HCT116 (cell line): Measurements from ENCODE around the gene KIF5C. TPM values are rescaled to one million over a fixed set of nuclear protein-coding genes. Genes with fewer than 3 reads are reported as not detected.

Experiments used
- ATAC-seq: fragments of 200-7000 bp; cut with Tn5 transposase; 2 replicates; pipeline ENCODE4 v1.9.1; 2020; ENCODE audit warnings: mild to moderate bottlenecking, moderate library complexity
- BruUV-seq: library from RNA; stranded (reverse); fragments of 400-500 nt; replicated peaks from 2 replicates; lab custom pipeline; 2021; lab: Mats Ljungman, UMichigan
- CTCF ChIA-PET: fragments of 300-600 bp; sonication (Branson Sonifier 250); formaldehyde crosslinking; loops from one replicate; lab custom pipeline; 2021; ENCODE audit warnings: antibody characterized with exemption; lab: Charles Lee
- POLR2A ChIA-PET: fragments of 300-600, 350-600 bp; sonication (Branson Sonifier 250); formaldehyde crosslinking; loops from one replicate; lab custom pipeline; 2021; ENCODE audit warnings: antibody characterized with exemption; lab: Charles Lee
- RAD21 ChIA-PET, 2 experiments: fragments of 300-600 bp; sonication (Branson Sonifier 250); formaldehyde crosslinking; loops; one replicate each; lab custom pipeline; 2023; ENCODE audit warnings: low total read pairs in 2 of 2; ENCODE audit not compliant: uncharacterized antibody in 2 of 2, unreplicated experiment in 2 of 2, low non-redundant PET in 1 of 2; lab: Charles Lee
- DNase-seq: peaks from one replicate; pipeline ENCODE4 v3.0.0-alpha.2; 2010; ENCODE audit warnings: low read depth, low spot score
- H2AFZ ChIP-seq: fragments of 200-600 bp; shearing (Covaris generic), sonication (generic); 2 replicates; pipeline ENCODE4 v1.6.1; 2017; ENCODE audit warnings: low read depth, mixed run types, mixed read lengths, antibody characterized with exemption, low read length; ENCODE audit not compliant: poor library complexity, severe bottlenecking
- H3K27ac ChIP-seq: 2 replicates; pipeline ENCODE4 v1.5.1; 2012; ENCODE audit warnings: low read depth, low read length
- H3K27me3 ChIP-seq: fragments of 200-600 bp; sonication (generic); 2 replicates; pipeline ENCODE4 v1.6.1; 2016; ENCODE audit warnings: mixed run types, low read length, mixed read lengths; ENCODE audit not compliant: insufficient read depth
- H3K36me3 ChIP-seq, 2 experiments: fragments of 200-500 bp in 1 of 2; fragments of 200-600 bp in 1 of 2; sonication (Bioruptor generic) in 1 of 2; sonication (generic) in 1 of 2; 2 replicates each; pipeline versions ENCODE4 v1.5.1 to v1.6.1; 2014 to 2016; ENCODE audit warnings: low read length in 2 of 2, inconsistent platforms in 1 of 2, mixed read lengths in 1 of 2, mixed run types in 1 of 2; ENCODE audit not compliant: insufficient read depth in 2 of 2, control insufficient read depth in 1 of 2
- H3K4me1 ChIP-seq, 2 experiments: fragments of 200-600 bp in 1 of 2; sonication (generic) in 1 of 2; 2 replicates each; pipeline versions ENCODE4 v1.5.1 to v1.6.1; 2012 to 2017; ENCODE audit warnings: low read length in 2 of 2, inconsistent platforms in 1 of 2, mild to moderate bottlenecking in 1 of 2, mixed read lengths in 1 of 2, mixed run types in 1 of 2, moderate library complexity in 1 of 2; ENCODE audit not compliant: insufficient read depth in 2 of 2, control insufficient read depth in 1 of 2
- H3K4me2 ChIP-seq: fragments of 200-600 bp; sonication (generic); 2 replicates; pipeline ENCODE4 v1.6.1; 2017; ENCODE audit warnings: mixed run types, low read length, mixed read lengths
- H3K4me3 ChIP-seq, 2 experiments: fragments of 200-600 bp in 1 of 2; sonication (generic) in 1 of 2; replicated peaks in 1 of 2; 2 replicates each; pipeline ENCODE4 v1.5.1; 2011 to 2016; ENCODE audit warnings: low read length in 2 of 2, control low read depth in 1 of 2, low read depth in 1 of 2, mild to moderate bottlenecking in 1 of 2, mixed read lengths in 1 of 2, mixed run types in 1 of 2
- H3K79me2 ChIP-seq: fragments of 200-600 bp; sonication (generic); 2 replicates; pipeline ENCODE4 v1.6.1; 2017; ENCODE audit warnings: mild to moderate bottlenecking, mixed run types, low read length, moderate library complexity, mixed read lengths; ENCODE audit not compliant: insufficient read depth
- H3K9ac ChIP-seq: fragments of 200-600 bp; sonication (generic); 2 replicates; pipeline ENCODE4 v1.6.1; 2016; ENCODE audit warnings: low read length, mixed read lengths
- H3K9me2 ChIP-seq: fragments of 200-600 bp; sonication (generic), shearing (Covaris generic); 2 replicates; pipeline ENCODE4 v1.6.1; 2017; ENCODE audit warnings: mixed run types, mild to moderate bottlenecking, moderate library complexity; ENCODE audit not compliant: insufficient read depth
- H3K9me3 ChIP-seq, 2 experiments: fragments of 200-500 bp in 1 of 2; fragments of 200-600 bp in 1 of 2; sonication (Bioruptor generic) in 1 of 2; sonication (generic) in 1 of 2; 2 replicates each; pipeline ENCODE4 v1.6.1; 2014 to 2017; ENCODE audit warnings: low read length in 2 of 2, mixed read lengths in 2 of 2, inconsistent platforms in 1 of 2, low read depth in 1 of 2, mild to moderate bottlenecking in 1 of 2, mixed run types in 1 of 2, moderate library complexity in 1 of 2; ENCODE audit not compliant: control insufficient read depth in 1 of 2, insufficient read depth in 1 of 2
- H4K20me1 ChIP-seq: fragments of 200-600 bp; sonication (generic), shearing (Covaris generic); 2 replicates; pipeline ENCODE4 v1.6.1; 2017; ENCODE audit warnings: mixed run types, mild to moderate bottlenecking, moderate library complexity; ENCODE audit not compliant: insufficient read depth
- CBX3 ChIP-seq: IDR thresholded peaks from 2 replicates; pipeline ENCODE4 v1.6.1; 2012; ENCODE audit warnings: low read depth
- CEBPB ChIP-seq: IDR thresholded peaks from 2 replicates; pipeline ENCODE4 v1.6.1; 2012; ENCODE audit warnings: low read depth
- EGR1 ChIP-seq: IDR thresholded peaks from 2 replicates; pipeline ENCODE4 v1.6.1; 2012; ENCODE audit warnings: low read depth
- ELF1 ChIP-seq: IDR thresholded peaks from 2 replicates; pipeline ENCODE4 v1.6.1; 2012; ENCODE audit warnings: low read depth, borderline replicate concordance
- EZH2 ChIP-seq: fragments of 200-600 bp; sonication (generic); IDR thresholded peaks from 2 replicates; pipeline ENCODE4 v1.6.1; 2017; ENCODE audit warnings: antibody characterized with exemption, mixed run types
- EZH2phosphoT487 ChIP-seq: fragments of 200-600 bp; IDR thresholded peaks from 2 replicates; pipeline ENCODE4 v1.6.1; 2018; ENCODE audit warnings: antibody characterized with exemption, borderline replicate concordance
- FOSL1 ChIP-seq: IDR thresholded peaks from 2 replicates; pipeline ENCODE4 v1.6.1; 2012; ENCODE audit warnings: low read depth
- POLR2A ChIP-seq: IDR thresholded peaks from 2 replicates; pipeline ENCODE4 v1.7.0; 2011; ENCODE audit warnings: borderline replicate concordance; ENCODE audit not compliant: insufficient read depth, insufficient read length; ENCODE audit errors: extremely low read depth
- RAD21 ChIP-seq: IDR thresholded peaks from 2 replicates; pipeline ENCODE4 v1.6.1; 2012; ENCODE audit warnings: low read depth, mild to moderate bottlenecking
- SIN3A ChIP-seq: IDR thresholded peaks from 2 replicates; pipeline ENCODE4 v1.6.1; 2012; ENCODE audit warnings: low read depth
- SRF ChIP-seq: IDR thresholded peaks from 2 replicates; pipeline ENCODE4 v1.6.1; 2012; ENCODE audit warnings: low read depth
- TCF7L2 ChIP-seq: IDR thresholded peaks from 2 replicates; pipeline ENCODE4 v1.7.0; 2011; ENCODE audit warnings: borderline replicate concordance, inconsistent platforms; ENCODE audit not compliant: insufficient read depth, insufficient read length; ENCODE audit errors: extremely low read depth
- intact Hi-C: fragments of 100-400 bp; cut with micrococcal nuclease; formaldehyde crosslinking; loops from 2 replicates; pipeline ENCODE4 v1.10.0; 2022
- total RNA-seq: library from RNA; stranded (reverse); gene quantifications from one replicate; pipeline ENCODE4 v1.2.1, GENCODE V29; 2021; ENCODE audit not compliant: unreplicated experiment
- TF ChIP-seq, protein P1 (sequence below), 3 experiments: fragments of 200-600 bp in 1 of 3; sonication (generic) in 1 of 3; IDR thresholded peaks in 2 of 3; conservative IDR thresholded peaks in 1 of 3; 2 replicates each; pipeline ENCODE4 v1.5.1; 2012 to 2017; ENCODE audit warnings: low read depth in 2 of 3, low read length in 2 of 3, antibody characterized with exemption in 1 of 3, borderline replicate concordance in 1 of 3, control low read depth in 1 of 3, mild to moderate bottlenecking in 1 of 3, mixed read lengths in 1 of 3, mixed run types in 1 of 3, moderate library complexity in 1 of 3; ENCODE audit not compliant: insufficient read depth in 1 of 3
- TF ChIP-seq, protein P2 (sequence below): IDR thresholded peaks from 2 replicates; pipeline ENCODE4 v1.6.1; 2012
- TF ChIP-seq, protein P3 (sequence below): IDR thresholded peaks from 2 replicates; pipeline ENCODE4 v1.6.1; 2012; ENCODE audit warnings: low read depth
- TF ChIP-seq, protein P4 (sequence below): IDR thresholded peaks from 2 replicates; pipeline ENCODE4 v1.6.1; 2011; ENCODE audit warnings: mild to moderate bottlenecking, low read length, moderate library complexity; ENCODE audit not compliant: insufficient replicate concordance; ENCODE audit errors: extremely low read depth

KIF5C gene
- total RNA-seq, 1 experiment from 2014 or later: 6.5 TPM

DNA sequence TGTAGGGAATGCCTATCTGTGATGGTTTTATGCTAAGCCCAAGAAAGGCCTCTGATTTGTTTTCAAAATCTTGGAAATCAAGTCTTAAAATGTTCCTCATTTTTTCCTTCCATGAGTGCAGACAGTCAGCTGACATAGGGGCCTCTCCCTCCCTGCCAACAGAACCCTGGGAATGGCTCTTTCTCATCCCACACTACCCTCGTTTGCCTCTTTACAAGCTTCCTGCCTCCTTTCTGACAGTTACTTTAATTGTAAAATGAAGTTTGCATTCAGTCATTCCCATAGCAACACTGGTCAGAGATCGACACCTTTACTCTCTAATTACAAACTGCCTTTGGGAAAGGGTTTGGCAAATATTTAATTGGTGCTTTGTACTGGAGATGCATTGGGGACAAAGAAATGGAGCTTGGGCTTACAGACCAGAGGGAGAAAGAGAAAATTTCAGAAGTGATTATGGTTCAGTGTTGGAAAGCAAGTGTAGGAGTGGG, 25.4 kb downstream of the KIF5C start:
- no peaks in the 10 kb centered on the region for H4K20me1 ChIP-seq
- no peak overlapping the region for H3K9ac ChIP-seq
- no peaks in the 10 kb centered on the region for H3K36me3 ChIP-seq
- DNase-seq (no peak), ATAC-seq (no peak)
- H2AFZ ChIP-seq: no peak overlapping the region
- no peaks in the 10 kb centered on the region for H3K9me2 ChIP-seq
- H3K27ac ChIP-seq: no peak overlapping the region
- CTCF ChIA-PET: no interaction called here
- no TSS peak for BruUV-seq
- intact Hi-C loops: no loop called here
- RAD21 ChIA-PET: no interaction called here
- no peak overlapping the region for H3K4me2 ChIP-seq
- no peaks in the 10 kb centered on the region for H3K9me3 ChIP-seq
- no peak overlapping the region for H3K4me3 ChIP-seq
- no peaks in the 10 kb centered on the region for H3K4me1 ChIP-seq
- H3K79me2 ChIP-seq: no peaks in the 10 kb centered on the region
- TF ChIP-seq, protein P1, sequence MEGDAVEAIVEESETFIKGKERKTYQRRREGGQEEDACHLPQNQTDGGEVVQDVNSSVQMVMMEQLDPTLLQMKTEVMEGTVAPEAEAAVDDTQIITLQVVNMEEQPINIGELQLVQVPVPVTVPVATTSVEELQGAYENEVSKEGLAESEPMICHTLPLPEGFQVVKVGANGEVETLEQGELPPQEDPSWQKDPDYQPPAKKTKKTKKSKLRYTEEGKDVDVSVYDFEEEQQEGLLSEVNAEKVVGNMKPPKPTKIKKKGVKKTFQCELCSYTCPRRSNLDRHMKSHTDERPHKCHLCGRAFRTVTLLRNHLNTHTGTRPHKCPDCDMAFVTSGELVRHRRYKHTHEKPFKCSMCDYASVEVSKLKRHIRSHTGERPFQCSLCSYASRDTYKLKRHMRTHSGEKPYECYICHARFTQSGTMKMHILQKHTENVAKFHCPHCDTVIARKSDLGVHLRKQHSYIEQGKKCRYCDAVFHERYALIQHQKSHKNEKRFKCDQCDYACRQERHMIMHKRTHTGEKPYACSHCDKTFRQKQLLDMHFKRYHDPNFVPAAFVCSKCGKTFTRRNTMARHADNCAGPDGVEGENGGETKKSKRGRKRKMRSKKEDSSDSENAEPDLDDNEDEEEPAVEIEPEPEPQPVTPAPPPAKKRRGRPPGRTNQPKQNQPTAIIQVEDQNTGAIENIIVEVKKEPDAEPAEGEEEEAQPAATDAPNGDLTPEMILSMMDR (IDR thresholded peaks at IDR 0.05 in 2 of 3, conservative IDR thresholded peaks at IDR 0.05 in 1 of 3; ENCODE audit: borderline replicate concordance in 1 of 3, insufficient read depth in 1 of 3, low read depth in 2 of 3, low read length in 2 of 3): no peak
- no peak for TF ChIP-seq CBX3
- TF ChIP-seq, protein P2, sequence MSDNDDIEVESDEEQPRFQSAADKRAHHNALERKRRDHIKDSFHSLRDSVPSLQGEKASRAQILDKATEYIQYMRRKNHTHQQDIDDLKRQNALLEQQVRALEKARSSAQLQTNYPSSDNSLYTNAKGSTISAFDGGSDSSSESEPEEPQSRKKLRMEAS: no peak
- no peak for TF ChIP-seq FOSL1
- TF ChIP-seq CEBPB: no peak
- TF ChIP-seq SIN3A: no peak
- no peak for TF ChIP-seq POLR2A
- no peak for TF ChIP-seq EZH2
- TF ChIP-seq, protein P3, sequence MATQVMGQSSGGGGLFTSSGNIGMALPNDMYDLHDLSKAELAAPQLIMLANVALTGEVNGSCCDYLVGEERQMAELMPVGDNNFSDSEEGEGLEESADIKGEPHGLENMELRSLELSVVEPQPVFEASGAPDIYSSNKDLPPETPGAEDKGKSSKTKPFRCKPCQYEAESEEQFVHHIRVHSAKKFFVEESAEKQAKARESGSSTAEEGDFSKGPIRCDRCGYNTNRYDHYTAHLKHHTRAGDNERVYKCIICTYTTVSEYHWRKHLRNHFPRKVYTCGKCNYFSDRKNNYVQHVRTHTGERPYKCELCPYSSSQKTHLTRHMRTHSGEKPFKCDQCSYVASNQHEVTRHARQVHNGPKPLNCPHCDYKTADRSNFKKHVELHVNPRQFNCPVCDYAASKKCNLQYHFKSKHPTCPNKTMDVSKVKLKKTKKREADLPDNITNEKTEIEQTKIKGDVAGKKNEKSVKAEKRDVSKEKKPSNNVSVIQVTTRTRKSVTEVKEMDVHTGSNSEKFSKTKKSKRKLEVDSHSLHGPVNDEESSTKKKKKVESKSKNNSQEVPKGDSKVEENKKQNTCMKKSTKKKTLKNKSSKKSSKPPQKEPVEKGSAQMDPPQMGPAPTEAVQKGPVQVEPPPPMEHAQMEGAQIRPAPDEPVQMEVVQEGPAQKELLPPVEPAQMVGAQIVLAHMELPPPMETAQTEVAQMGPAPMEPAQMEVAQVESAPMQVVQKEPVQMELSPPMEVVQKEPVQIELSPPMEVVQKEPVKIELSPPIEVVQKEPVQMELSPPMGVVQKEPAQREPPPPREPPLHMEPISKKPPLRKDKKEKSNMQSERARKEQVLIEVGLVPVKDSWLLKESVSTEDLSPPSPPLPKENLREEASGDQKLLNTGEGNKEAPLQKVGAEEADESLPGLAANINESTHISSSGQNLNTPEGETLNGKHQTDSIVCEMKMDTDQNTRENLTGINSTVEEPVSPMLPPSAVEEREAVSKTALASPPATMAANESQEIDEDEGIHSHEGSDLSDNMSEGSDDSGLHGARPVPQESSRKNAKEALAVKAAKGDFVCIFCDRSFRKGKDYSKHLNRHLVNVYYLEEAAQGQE: no peak
- TF ChIP-seq ELF1: no peak
- no peak for TF ChIP-seq EZH2phosphoT487
- no peak for TF ChIP-seq RAD21
- TF ChIP-seq, protein P4, sequence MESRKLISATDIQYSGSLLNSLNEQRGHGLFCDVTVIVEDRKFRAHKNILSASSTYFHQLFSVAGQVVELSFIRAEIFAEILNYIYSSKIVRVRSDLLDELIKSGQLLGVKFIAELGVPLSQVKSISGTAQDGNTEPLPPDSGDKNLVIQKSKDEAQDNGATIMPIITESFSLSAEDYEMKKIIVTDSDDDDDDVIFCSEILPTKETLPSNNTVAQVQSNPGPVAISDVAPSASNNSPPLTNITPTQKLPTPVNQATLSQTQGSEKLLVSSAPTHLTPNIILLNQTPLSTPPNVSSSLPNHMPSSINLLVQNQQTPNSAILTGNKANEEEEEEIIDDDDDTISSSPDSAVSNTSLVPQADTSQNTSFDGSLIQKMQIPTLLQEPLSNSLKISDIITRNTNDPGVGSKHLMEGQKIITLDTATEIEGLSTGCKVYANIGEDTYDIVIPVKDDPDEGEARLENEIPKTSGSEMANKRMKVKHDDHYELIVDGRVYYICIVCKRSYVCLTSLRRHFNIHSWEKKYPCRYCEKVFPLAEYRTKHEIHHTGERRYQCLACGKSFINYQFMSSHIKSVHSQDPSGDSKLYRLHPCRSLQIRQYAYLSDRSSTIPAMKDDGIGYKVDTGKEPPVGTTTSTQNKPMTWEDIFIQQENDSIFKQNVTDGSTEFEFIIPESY: no peak
- TF ChIP-seq EGR1: no peak
- TF ChIP-seq SRF: no peak
- TF ChIP-seq TCF7L2: no peak
- TF ChIP-seq, all 23 proteins: peak for 0
- POLR2A ChIA-PET: no interaction called here
- H3K27me3 ChIP-seq: no peaks in the 10 kb centered on the region
